Activated naive CD4-positive, alpha-beta T cell treated with anti-CD3 and anti-CD28 coated beads, Interleukin-2, amount 50 U/mL, for 16 hours (primary cell): ENCODE results near the gene PATJ.
"Not testable (repeated sequence)": the region's sequence is repeated elsewhere in the genome, so short reads cannot be mapped to it uniquely, and the experiment has no call there.

Experiments used
- DNase-seq: peaks from one replicate; pipeline ENCODE4 v3.0.0-alpha.2; 2020

The PATJ gene

GRCh38 chr1:61953790-61954150, 211.5 kb downstream of the PATJ start:
- no peak for DNase-seq

GRCh38 chr1:61955261-61955660, 213.0 kb downstream of the PATJ start:
- DNase-seq, result no peak

DNA sequence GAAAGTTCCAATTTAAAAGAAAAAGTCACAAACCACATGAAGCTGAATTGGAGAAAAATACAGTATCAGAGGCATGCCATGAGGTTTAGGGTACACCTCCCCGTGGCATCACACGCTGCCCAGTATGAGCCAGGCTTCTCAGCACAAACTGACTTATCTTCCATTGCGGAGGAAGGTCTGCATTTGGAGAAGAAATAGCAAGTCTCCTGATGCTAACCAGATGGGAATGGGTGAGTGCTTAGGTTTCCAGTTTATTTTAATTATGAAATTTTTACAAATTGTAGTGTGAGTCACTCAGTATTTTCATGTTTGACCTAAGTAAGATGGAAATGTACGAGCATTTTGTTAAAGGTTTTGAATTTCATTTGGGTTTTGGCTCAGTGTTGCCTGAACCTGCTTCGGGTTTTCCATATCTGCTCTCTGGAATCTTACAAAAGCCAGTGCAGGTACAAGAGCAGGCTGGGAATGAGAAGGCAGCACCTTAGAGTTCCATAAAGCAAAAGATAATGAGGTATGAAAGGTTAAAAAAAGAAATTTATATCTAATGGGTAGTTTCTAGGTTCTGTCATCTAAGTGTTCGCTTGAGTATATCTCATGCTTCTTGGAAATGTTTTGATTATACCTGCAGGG, 213.9 kb downstream of the PATJ start:
- DNase-seq, result no peak

GRCh38 chr1:61956784-61957183, 214.5 kb downstream of the PATJ start:
- no peak for DNase-seq

GRCh38 chr1:61961009-61961408, 218.7 kb downstream of the PATJ start:
- DNase-seq, result no peak

GRCh38 chr1:61962631-61963030, 220.4 kb downstream of the PATJ start:
- no peak for DNase-seq

GRCh38 chr1:61966450-61967225, 224.4 kb downstream of the PATJ start:
- DNase-seq, result not testable (repeated sequence)

- no peak for DNase-seq
These were observed 225.5 kb downstream of the PATJ start for GRCh38 chr1:61967750-61968149.

GRCh38 chr1:61968869-61969268, 226.6 kb downstream of the PATJ start:
- DNase-seq, result no peak

- no peak for DNase-seq
These were observed 231.0 kb downstream of the PATJ start for GRCh38 chr1:61973100-61973837.

GRCh38 chr1:61975638-61976037, 233.4 kb downstream of the PATJ start:
- DNase-seq, result no peak

GRCh38 chr1:61976566-61976965, 234.3 kb downstream of the PATJ start:
- no peak for DNase-seq

GRCh38 chr1:61978796-61979195, 236.5 kb downstream of the PATJ start:
- DNase-seq, result no peak

DNA sequence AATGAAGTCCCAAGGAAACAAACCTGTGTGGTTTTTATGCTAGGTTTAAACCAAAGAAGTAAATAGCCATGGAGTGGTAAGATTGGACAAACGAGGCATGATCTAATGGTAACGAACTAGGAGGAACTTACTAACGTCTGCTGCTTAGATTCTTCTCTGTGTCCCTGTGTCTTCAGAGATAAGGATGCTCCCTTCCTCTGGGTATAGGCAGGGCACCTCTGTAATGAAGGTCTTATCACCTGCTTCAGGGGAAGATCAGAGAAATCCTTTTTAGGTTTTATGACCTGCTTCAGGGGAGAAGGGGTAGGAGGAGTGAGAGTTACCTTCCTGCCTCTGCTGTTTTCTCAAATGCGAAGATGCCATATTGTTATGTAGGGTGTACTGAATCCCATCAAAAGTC, 237.4 kb downstream of the PATJ start:
- no peak for DNase-seq

- DNase-seq, result no peak
These were observed 238.3 kb downstream of the PATJ start for GRCh38 chr1:61980561-61980960.

- DNase-seq, result no peak
These were observed 239.8 kb downstream of the PATJ start for GRCh38 chr1:61981870-61982660.

GRCh38 chr1:61983236-61983635, 241.0 kb downstream of the PATJ start:
- no peak for DNase-seq

DNA sequence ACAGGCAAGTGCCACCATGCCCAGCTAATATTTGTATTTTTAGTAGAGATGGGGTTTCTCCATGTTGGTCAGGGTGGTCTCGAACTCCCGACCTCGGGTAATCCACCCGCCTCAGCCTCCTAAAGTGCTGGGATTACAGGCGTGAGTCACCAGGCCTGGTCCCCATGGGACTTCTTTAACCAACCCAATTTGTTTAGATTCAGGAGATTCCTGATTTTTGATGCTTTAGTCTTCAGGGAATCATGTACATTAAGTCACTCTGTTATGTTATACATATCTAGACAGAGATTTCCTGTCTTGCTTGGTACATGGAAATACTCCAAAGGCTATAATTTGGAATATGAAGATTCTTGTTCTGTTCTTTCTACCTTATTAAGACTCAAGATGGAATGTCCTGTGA, 250.0 kb downstream of the PATJ start:
- DNase-seq, result no peak

- no peak for DNase-seq
These were observed 251.2 kb downstream of the PATJ start for GRCh38 chr1:61993331-61993961.

GRCh38 chr1:61995641-61996040, 253.4 kb downstream of the PATJ start:
- no peak for DNase-seq

GRCh38 chr1:61997123-61997522, 254.8 kb downstream of the PATJ start:
- no peak for DNase-seq

- no peak for DNase-seq
These were observed 261.5 kb downstream of the PATJ start for GRCh38 chr1:62003777-62004176.

DNA sequence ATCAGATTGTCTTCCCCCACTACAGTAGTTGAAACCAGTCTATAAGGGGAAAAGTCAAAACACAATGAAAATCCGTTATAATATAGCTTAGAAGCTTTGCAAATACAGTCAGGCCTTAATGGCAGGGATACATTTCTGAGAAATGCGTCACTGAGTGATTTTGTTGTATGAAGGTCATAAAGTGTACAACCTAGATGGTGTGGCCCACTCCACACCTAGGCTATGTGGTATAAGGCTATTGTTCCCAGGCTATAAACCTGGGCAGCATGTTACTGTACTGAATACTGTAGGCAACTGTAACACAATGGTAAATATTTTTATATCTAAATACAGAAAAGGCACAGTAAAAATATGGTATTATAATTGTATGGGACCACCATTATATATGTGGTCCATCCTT, 264.4 kb downstream of the PATJ start:
- DNase-seq, result no peak
